K562 (cell line): ENCODE measurements around the gene ADARB2.

ENCODE experiments used
- CHCHD3 ChIP-seq: fragments of 250-450 bp; sonication (Bioruptor Pico); IDR thresholded peaks from 2 replicates; pipeline ENCODE4 v2.1.2; 2022; ENCODE audit warnings: mild to moderate bottlenecking
- RBM22 ChIP-seq: fragments of 200-400 bp; formaldehyde crosslinking; IDR thresholded peaks from 2 replicates; pipeline ENCODE4 v1.6.1; 2018; ENCODE audit warnings: low read length, low read depth; ENCODE audit not compliant: poor library complexity, severe bottlenecking
- ZNF395 ChIP-seq: fragments of 200-800 bp; sonication (Bioruptor generic); IDR thresholded peaks from 2 replicates; pipeline ENCODE4 v1.6.1; 2017; ENCODE audit warnings: missing genetic modification characterization, missing compliant biosample characterization

- no peak for TF ChIP-seq RBM22
- no peak for TF ChIP-seq ZNF395 (CRISPR knock-in tag)
- no peak for TF ChIP-seq CHCHD3 (CRISPR knock-in tag)
These were observed 45.5 kb upstream of the ADARB2 start for GRCh38 chr10:1782841-1783240.
